Sigmoid colon (tissue), 7 donors: ENCODE results near the gene DSCAML1. TPM values are rescaled to one million over a fixed set of nuclear protein-coding genes. Genes with fewer than 3 reads are reported as not detected.
A peak's percentile ranks its signal among the peaks of the same experiment; 100 is the strongest.

Source experiments
- DNase-seq: peaks from one replicate; pipeline ENCODE4 v3.0.0-alpha.2; 2019
- H3K27ac ChIP-seq, 4 donors: fragments of 200-600 bp; sonication (generic); one replicate each; pipeline ENCODE4 v1.5.1; 2016 to 2019; ENCODE audit warnings: mild to moderate bottlenecking in 1 of 4
- H3K27me3 ChIP-seq, 3 donors: fragments of 200-600 bp; sonication (generic); one replicate each; pipeline ENCODE4 v1.5.1; 2019; ENCODE audit warnings: mild to moderate bottlenecking in 1 of 3
- H3K36me3 ChIP-seq, 4 donors: fragments of 200-600 bp; sonication (generic); one replicate each; pipeline ENCODE4 v1.5.1; 2016 to 2019
- H3K4me1 ChIP-seq, 4 donors: fragments of 200-600 bp; sonication (generic); one replicate each; pipeline ENCODE4 v1.5.1; 2017 to 2019
- H3K4me3 ChIP-seq, 4 donors: fragments of 200-600 bp; sonication (generic); one replicate each; pipeline ENCODE4 v1.5.1; 2017 to 2019; ENCODE audit warnings: mild to moderate bottlenecking in 2 of 4, moderate library complexity in 1 of 4
- H3K9me3 ChIP-seq, 4 donors: fragments of 200-600 bp in 3 of 4; sonication (generic) in 3 of 4; one replicate each; pipeline versions ENCODE4 v1.5.1 to v1.6.1; 2013 to 2019
- EP300 ChIP-seq, 4 donors: sonication (generic); formaldehyde crosslinking; IDR thresholded peaks; one replicate each; pipeline ENCODE4 v1.6.1; 2017; ENCODE audit warnings: antibody characterized with exemption in 4 of 4
- POLR2A ChIP-seq, 2 donors: fragments of 450-650 bp; IDR thresholded peaks; one replicate each; pipeline ENCODE4 v1.6.1; 2016; ENCODE audit warnings: antibody characterized with exemption in 2 of 2, mild to moderate bottlenecking in 2 of 2, moderate library complexity in 2 of 2
- POLR2AphosphoS5 ChIP-seq, 4 donors: sonication (generic); formaldehyde crosslinking; IDR thresholded peaks; one replicate each; pipeline ENCODE4 v1.6.1; 2017; ENCODE audit warnings: antibody characterized with exemption in 4 of 4
- WGBS, 2 donors: extraction: QIAGEN DNeasy Blood & Tissue Kit; methylation state at CpG; one replicate each; pipeline ENCODE4 v1.1.7; 2013; 5-methylcytosine and 5-hydroxymethylcytosine counted together
- intact Hi-C: fragments of 100-400 bp; cut with DNase I; formaldehyde crosslinking; loops from one replicate; pipeline ENCODE4 v1.15.1; 2023
- polyA plus RNA-seq, 3 donors: library from polyadenylated mRNA; stranded (reverse); fragments of 200-250 nt; gene quantifications; one replicate each; pipeline ENCODE4 v1.2.3, GENCODE V29; 2013
- total RNA-seq, 4 donors: library from RNA; depleted of rRNA; stranded (reverse); fragments of >200 nt; gene quantifications; one replicate each; pipeline ENCODE4 v1.1.0, GENCODE V29; 2016
- TF ChIP-seq, protein P1 (sequence below), 4 experiments: fragments of 450-650 bp in 3 of 4; fragments of 200-600 bp in 1 of 4; IDR thresholded peaks; one replicate each; pipeline ENCODE4 v1.5.1; 2016 to 2019; ENCODE audit warnings: antibody characterized with exemption in 4 of 4, mild to moderate bottlenecking in 3 of 4, moderate library complexity in 2 of 4
- donor health status: healthy with polysubstance abuse.
- donor health status: Bipolar disorder and iron deficiency.
- donor health status: healthy.

DSCAML1 gene
- total and polyA plus RNA-seq, 7 donors: under 0.01 to 7.5 (median 1.2) TPM

- DNase-seq: no peak
- H3K36me3 ChIP-seq: no peaks in the 10 kb centered on the region
- H3K27ac ChIP-seq: no peak overlapping the region
- H3K4me3 ChIP-seq: no peak overlapping the region
- WGBS, 2 donors: 74 to 81% methylated on average over 2 of the region's 2 CpGs
- H3K9me3 ChIP-seq: no peaks in the 10 kb centered on the region
- intact Hi-C loops: no loop called here
- no peaks in the 10 kb centered on the region for H3K27me3 ChIP-seq
- TF ChIP-seq, protein P1, sequence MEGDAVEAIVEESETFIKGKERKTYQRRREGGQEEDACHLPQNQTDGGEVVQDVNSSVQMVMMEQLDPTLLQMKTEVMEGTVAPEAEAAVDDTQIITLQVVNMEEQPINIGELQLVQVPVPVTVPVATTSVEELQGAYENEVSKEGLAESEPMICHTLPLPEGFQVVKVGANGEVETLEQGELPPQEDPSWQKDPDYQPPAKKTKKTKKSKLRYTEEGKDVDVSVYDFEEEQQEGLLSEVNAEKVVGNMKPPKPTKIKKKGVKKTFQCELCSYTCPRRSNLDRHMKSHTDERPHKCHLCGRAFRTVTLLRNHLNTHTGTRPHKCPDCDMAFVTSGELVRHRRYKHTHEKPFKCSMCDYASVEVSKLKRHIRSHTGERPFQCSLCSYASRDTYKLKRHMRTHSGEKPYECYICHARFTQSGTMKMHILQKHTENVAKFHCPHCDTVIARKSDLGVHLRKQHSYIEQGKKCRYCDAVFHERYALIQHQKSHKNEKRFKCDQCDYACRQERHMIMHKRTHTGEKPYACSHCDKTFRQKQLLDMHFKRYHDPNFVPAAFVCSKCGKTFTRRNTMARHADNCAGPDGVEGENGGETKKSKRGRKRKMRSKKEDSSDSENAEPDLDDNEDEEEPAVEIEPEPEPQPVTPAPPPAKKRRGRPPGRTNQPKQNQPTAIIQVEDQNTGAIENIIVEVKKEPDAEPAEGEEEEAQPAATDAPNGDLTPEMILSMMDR (IDR thresholded peaks at IDR 0.05): no peak
- no peak for TF ChIP-seq POLR2A (IDR thresholded peaks at IDR 0.05)
- no peak for TF ChIP-seq EP300 (IDR thresholded peaks at IDR 0.05)
- no peak for TF ChIP-seq POLR2AphosphoS5 (IDR thresholded peaks at IDR 0.05)
- H3K4me1 ChIP-seq: no peaks in the 10 kb centered on the region
These were observed 217.9 kb downstream of the DSCAML1 start for GRCh38 chr11:117579161-117579560.

GRCh38 chr11:117575856-117576255 lies 221.2 kb downstream of the DSCAML1 start:
- 88 to 89% methylated on average over 4 of the region's 4 CpGs for WGBS, 2 donors
- H3K36me3 ChIP-seq: no peaks in the 10 kb centered on the region
- no peak for TF ChIP-seq EP300 (IDR thresholded peaks at IDR 0.05)
- TF ChIP-seq, protein P1 (IDR thresholded peaks at IDR 0.05): no peak
- no peak for TF ChIP-seq POLR2AphosphoS5 (IDR thresholded peaks at IDR 0.05)
- TF ChIP-seq POLR2A (IDR thresholded peaks at IDR 0.05): no peak
- no peaks in the 10 kb centered on the region for H3K9me3 ChIP-seq
- H3K4me3 ChIP-seq: no peak overlapping the region
- intact Hi-C loops: no loop called here
- H3K27ac ChIP-seq: no peak overlapping the region
- no peaks in the 10 kb centered on the region for H3K4me1 ChIP-seq
- peak; percentile 22 for DNase-seq
- no peaks in the 10 kb centered on the region for H3K27me3 ChIP-seq

DNA sequence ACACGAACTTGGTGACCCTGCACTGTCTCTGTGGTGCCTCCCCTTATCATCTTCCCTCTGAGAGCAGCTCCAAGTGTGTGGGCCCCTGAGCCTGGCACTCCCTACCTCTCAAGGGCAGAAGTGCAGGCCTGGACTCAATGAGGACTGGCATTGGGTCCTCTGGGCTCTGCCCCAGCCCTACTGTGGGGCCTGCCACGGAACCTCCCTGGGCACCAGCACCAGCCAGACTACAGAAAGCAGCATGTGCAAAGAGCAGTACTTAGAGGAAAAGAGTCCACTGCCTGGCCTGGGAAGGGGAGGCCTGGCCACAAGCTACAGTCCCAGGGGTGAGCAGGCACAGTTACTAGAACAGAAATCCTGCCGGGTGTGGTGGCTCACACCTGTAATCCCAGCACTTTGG lies 222.5 kb downstream of the DSCAML1 start:
- Histone ChIP-seq H3K4me3 (no peak overlapping the region), H3K27me3 (no peaks in the 10 kb centered on the region), H3K9me3 (no peaks in the 10 kb centered on the region), H3K36me3 (no peaks in the 10 kb centered on the region), H3K4me1 (no peaks in the 10 kb centered on the region), H3K27ac (no peak overlapping the region)
- 93 to 95% methylated on average over 3 of the region's 3 CpGs for WGBS, 2 donors
- intact Hi-C loops: no loop called here
- peak; percentile 32 for DNase-seq
- TF ChIP-seq EP300 (IDR thresholded peaks at IDR 0.05): no peak
- TF ChIP-seq POLR2A (IDR thresholded peaks at IDR 0.05): no peak

- peak; percentile 42 for DNase-seq
- no peaks in the 10 kb centered on the region for H3K4me1 ChIP-seq
- H3K27me3 ChIP-seq: no peaks in the 10 kb centered on the region
- H3K27ac ChIP-seq: no peak overlapping the region
- intact Hi-C loops: no loop called here
- 86 to 93% methylated on average over 8 of the region's 8 CpGs for WGBS, 2 donors
- peaks cover 0 to 3% (median 0%) of the 10 kb centered on the region in 4 donors for H3K9me3 ChIP-seq
- no peaks in the 10 kb centered on the region for H3K36me3 ChIP-seq
- TF ChIP-seq POLR2A (IDR thresholded peaks at IDR 0.05): no peak
- TF ChIP-seq, protein P1 (IDR thresholded peaks at IDR 0.05): no peak
- TF ChIP-seq POLR2AphosphoS5 (IDR thresholded peaks at IDR 0.05): no peak
- TF ChIP-seq EP300 (IDR thresholded peaks at IDR 0.05): no peak
- H3K4me3 ChIP-seq: no peak overlapping the region
These were observed 223.7 kb downstream of the DSCAML1 start for GRCh38 chr11:117573326-117573725.

DNA sequence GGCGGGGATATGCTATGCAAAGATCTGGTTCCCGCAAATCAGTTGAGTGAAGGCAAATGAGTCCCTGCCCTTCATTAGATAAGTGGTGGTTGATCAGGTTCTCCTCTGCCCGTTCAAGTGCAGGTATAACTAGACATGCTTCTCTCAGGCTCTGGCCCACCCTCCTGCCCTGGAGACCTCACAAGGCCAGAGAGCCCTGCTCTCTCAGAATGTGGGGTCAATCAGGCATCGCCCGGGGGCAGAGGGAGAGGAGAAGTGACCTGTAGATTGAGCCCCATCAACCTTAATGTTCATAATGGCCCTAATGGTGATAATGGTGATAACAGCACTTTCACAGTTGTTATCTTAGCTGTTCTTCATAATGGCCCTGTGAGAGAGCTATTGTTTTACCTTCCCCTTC lies 224.3 kb downstream of the DSCAML1 start:
- no peak for TF ChIP-seq POLR2A (IDR thresholded peaks at IDR 0.05)
- TF ChIP-seq, protein P1 (IDR thresholded peaks at IDR 0.05): no peak
- TF ChIP-seq POLR2AphosphoS5 (IDR thresholded peaks at IDR 0.05): no peak
- TF ChIP-seq EP300 (IDR thresholded peaks at IDR 0.05): no peak
- H3K4me3 ChIP-seq: no peak overlapping the region
- no peak for DNase-seq
- 88 to 89% methylated on average over 5 of the region's 5 CpGs for WGBS, 2 donors
- intact Hi-C loops: no loop called here
- no peaks in the 10 kb centered on the region for H3K4me1 ChIP-seq
- H3K27me3 ChIP-seq: no peaks in the 10 kb centered on the region
- no peaks in the 10 kb centered on the region for H3K36me3 ChIP-seq
- H3K27ac ChIP-seq: no peak overlapping the region
- peaks cover 0 to 3% (median 0%) of the 10 kb centered on the region in 4 donors for H3K9me3 ChIP-seq
